ENCODE data around the gene NPL. TPM values are rescaled to one million over a fixed set of nuclear protein-coding genes. Genes with fewer than 3 reads are reported as not detected.

Gene NPL
- total and polyA plus RNA-seq, 2 of the 13 experiments (the other 11 are each of a cell fraction or from before 2014, with no cell fraction given): 0.03 to 0.04 TPM

DNA sequence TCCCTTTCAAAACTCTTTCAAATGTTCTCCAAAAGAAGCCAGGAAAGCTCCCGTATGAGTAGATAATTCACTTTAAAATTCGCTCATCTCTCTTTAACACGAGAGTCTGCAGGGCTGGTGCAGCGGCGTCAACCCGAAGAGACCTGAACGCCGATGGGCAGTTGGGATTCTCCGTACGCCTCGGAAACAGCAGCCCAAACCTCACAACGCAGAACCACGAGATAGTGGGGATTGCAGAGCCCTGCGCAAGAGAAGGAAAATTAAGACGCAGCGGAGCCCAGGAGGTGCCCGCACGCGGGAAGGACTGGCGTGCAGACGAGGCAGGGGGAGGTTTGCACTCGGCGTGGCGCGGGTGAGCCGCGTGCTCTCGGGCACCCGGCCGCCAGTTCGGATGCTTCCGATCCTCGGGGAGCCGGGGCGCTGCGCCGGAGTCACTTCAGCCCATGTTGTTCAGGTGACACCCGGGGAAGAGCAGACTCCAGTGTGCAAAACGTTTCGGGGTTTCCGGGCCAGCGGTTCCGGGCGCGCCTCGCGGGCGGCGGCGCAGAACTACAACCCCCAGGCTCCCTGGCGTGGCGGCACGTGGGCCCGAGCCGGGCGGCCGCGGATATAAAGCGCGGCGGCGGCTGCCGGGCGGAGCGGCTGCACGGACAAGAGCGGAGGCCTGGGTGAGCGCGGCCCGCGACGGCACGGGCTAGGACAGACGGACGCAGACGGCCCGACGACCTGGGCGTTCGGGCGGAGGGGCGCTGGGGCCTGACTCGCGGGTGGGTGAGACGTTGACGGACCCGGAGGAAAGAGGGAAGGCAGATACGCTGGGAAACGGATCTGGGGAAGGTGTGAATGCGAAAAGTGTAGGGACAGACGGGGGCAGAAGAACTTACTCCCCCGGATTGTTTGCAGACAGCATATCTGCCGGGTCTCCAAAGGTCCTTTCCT is at the start of gene NPL (continued):
- TF ChIP-seq, protein P1, sequence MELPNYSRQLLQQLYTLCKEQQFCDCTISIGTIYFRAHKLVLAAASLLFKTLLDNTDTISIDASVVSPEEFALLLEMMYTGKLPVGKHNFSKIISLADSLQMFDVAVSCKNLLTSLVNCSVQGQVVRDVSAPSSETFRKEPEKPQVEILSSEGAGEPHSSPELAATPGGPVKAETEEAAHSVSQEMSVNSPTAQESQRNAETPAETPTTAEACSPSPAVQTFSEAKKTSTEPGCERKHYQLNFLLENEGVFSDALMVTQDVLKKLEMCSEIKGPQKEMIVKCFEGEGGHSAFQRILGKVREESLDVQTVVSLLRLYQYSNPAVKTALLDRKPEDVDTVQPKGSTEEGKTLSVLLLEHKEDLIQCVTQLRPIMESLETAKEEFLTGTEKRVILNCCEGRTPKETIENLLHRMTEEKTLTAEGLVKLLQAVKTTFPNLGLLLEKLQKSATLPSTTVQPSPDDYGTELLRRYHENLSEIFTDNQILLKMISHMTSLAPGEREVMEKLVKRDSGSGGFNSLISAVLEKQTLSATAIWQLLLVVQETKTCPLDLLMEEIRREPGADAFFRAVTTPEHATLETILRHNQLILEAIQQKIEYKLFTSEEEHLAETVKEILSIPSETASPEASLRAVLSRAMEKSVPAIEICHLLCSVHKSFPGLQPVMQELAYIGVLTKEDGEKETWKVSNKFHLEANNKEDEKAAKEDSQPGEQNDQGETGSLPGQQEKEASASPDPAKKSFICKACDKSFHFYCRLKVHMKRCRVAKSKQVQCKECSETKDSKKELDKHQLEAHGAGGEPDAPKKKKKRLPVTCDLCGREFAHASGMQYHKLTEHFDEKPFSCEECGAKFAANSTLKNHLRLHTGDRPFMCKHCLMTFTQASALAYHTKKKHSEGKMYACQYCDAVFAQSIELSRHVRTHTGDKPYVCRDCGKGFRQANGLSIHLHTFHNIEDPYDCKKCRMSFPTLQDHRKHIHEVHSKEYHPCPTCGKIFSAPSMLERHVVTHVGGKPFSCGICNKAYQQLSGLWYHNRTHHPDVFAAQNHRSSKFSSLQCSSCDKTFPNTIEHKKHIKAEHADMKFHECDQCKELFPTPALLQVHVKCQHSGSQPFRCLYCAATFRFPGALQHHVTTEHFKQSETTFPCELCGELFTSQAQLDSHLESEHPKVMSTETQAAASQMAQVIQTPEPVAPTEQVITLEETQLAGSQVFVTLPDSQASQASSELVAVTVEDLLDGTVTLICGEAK (IDR thresholded peaks at IDR 0.05): no peak
- TF ChIP-seq, protein P1 (CRISPR knock-in tag; IDR thresholded peaks at IDR 0.05): peak; percentile 59; the same call in 1 of the 2 replicates
- TF ChIP-seq SMAD1 (CRISPR knock-in tag; IDR thresholded peaks at IDR 0.05; ENCODE audit: borderline replicate concordance, low read depth) (peak; percentile 46; the same call in 1 of the 2 replicates), HNRNPL (IDR thresholded peaks at IDR 0.05; ENCODE audit: low read depth, low read length) (no peak), ZNF777 (CRISPR knock-in tag; IDR thresholded peaks at IDR 0.05) (peak; percentile 97), ZNF30 (CRISPR knock-in tag; IDR thresholded peaks at IDR 0.05) (peak; percentile 44; the same call in 1 of the 2 replicates), ZNF547 (CRISPR knock-in tag; IDR thresholded peaks at IDR 0.05) (peak; percentile 88), BCL6 (CRISPR knock-in tag; IDR thresholded peaks at IDR 0.05) (0 out of 2 replicates have a peak, but pooled peaks have one; percentile 27), ZNF136 (CRISPR knock-in tag; IDR thresholded peaks at IDR 0.05; ENCODE audit: low read depth) (0 out of 2 replicates have a peak, but pooled peaks have one; percentile 26), HOXD1 (CRISPR knock-in tag; IDR thresholded peaks at IDR 0.05) (0 out of 2 replicates have a peak, but pooled peaks have one; percentile 37), ZNF451 (CRISPR knock-in tag; IDR thresholded peaks at IDR 0.05) (0 out of 2 replicates have a peak, but pooled peaks have one; percentile 33), KLF6 (CRISPR knock-in tag; IDR thresholded peaks at IDR 0.05) (no peak), MYC (CRISPR knock-in tag; IDR thresholded peaks at IDR 0.05; ENCODE audit: borderline replicate concordance) (peak; percentile 78), ZNF263 (CRISPR knock-in tag; IDR thresholded peaks at IDR 0.05) (0 out of 2 replicates have a peak, but pooled peaks have one; percentile 39), REL (CRISPR knock-in tag; conservative IDR thresholded peaks at IDR 0.05) (0 out of 2 replicates have a peak, but pooled peaks have one; percentile 42), ZNF776 (CRISPR knock-in tag; IDR thresholded peaks at IDR 0.05) (peak; percentile 58; the same call in 1 of the 2 replicates)
- TF ChIP-seq, protein P2, sequence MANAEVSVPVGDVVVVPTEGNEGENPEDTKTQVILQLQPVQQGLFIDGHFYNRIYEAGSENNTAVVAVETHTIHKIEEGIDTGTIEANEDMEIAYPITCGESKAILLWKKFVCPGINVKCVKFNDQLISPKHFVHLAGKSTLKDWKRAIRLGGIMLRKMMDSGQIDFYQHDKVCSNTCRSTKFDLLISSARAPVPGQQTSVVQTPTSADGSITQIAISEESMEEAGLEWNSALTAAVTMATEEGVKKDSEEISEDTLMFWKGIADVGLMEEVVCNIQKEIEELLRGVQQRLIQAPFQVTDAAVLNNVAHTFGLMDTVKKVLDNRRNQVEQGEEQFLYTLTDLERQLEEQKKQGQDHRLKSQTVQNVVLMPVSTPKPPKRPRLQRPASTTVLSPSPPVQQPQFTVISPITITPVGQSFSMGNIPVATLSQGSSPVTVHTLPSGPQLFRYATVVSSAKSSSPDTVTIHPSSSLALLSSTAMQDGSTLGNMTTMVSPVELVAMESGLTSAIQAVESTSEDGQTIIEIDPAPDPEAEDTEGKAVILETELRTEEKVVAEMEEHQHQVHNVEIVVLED (CRISPR knock-in tag; IDR thresholded peaks at IDR 0.05; ENCODE audit: borderline replicate concordance): peak; percentile 57; the same call in 1 of the 2 replicates
- TF ChIP-seq, protein P3, sequence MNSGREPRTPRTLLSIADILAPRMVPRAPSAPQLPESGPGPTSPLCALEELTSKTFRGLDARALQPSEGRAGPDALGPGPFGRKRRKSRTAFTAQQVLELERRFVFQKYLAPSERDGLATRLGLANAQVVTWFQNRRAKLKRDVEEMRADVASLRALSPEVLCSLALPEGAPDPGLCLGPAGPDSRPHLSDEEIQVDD (CRISPR knock-in tag; IDR thresholded peaks at IDR 0.05; ENCODE audit: borderline replicate concordance): 0 out of 2 replicates have a peak, but pooled peaks have one; percentile 13

Measured in HepG2 (cell line).